DMS53 (cell line): ENCODE measurements around the gene AKAP5.

Source experiments
- DNase-seq: peaks from one replicate; lab custom pipeline; 2025; lab: John Stamatoyannopoulos, UW

The AKAP5 gene

GRCh38 chr14:64461221-64461620 is 4.1 kb upstream of the AKAP5 start:
- no peak for DNase-seq

GRCh38 chr14:64463195-64463594 is 2.1 kb upstream of the AKAP5 start:
- peak; percentile 25 for DNase-seq

DNA sequence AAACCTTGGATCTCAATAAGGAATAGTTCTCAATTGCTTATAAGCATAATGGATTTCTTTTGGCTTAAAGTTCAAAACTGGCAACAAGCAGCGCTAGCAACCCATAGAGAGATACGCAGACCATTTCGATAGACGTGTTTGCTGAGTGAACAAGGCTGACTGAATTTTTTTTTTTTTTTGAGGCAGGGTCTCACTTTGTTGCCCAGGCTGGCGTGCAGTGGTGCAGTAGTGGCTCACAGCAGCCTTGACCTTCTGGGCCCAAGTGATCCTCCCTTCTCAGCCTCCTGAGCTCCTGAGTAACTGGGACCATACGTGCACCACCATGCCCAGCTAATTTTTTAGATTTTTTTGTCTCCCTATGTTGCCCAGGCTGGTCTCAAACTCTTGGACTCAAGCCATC is 1.4 kb upstream of the AKAP5 start:
- no peak for DNase-seq

DNA sequence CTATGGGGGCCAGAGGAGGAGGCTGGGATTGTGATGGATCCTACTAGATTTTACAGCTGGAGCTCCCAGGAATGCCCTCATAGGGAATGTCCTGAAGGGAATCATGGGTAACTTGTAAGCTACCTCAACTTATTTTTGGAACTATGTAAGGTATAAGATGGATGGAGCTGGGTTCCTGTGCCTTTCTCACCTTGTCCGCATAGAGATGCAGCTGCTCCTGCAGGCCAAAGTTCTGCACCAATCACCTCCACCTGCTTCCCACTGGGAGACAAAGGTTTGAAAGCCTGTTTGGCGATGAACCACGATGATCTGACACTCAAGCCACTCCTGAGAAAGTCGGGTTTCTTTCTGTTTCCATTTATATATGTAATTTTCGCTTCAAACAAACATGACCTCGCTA is 648 bp upstream of the AKAP5 start:
- DNase-seq: peak; percentile 49

DNA sequence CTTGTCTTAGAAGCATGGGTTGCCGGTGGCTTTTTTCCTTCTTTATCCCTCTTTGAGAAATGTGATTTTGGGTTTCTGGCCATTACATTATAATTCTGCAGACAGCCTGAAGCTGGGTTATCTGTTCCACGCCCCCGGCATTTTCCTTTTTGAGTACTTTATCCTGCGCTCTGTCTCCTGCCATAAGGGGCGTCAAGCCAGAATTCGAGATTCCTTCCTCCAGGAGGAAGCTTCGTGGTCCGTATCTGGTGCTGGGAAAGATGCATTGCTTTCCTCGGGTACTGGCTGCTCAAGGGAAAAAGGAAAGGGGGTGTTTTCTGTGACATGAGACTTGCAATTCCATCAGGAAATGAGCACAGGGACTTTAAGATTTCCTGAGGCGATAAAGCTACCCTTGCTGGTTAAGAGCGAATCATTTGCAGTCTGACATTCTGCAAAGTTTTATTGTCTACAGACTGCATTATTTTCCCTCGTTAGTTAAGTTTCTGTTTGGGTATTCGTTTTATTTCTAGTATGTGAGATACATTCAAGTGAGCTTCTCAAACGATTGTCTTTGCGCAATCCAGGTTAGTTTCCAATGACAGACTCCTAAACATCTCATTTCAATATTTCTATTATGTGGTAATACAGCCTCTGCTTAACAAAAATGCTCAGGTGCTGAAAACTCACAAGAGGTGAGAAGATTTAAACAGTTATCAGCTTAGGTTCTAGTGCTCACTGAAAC is 694 bp downstream of the AKAP5 start:
- peak; percentile 25 for DNase-seq

DNA sequence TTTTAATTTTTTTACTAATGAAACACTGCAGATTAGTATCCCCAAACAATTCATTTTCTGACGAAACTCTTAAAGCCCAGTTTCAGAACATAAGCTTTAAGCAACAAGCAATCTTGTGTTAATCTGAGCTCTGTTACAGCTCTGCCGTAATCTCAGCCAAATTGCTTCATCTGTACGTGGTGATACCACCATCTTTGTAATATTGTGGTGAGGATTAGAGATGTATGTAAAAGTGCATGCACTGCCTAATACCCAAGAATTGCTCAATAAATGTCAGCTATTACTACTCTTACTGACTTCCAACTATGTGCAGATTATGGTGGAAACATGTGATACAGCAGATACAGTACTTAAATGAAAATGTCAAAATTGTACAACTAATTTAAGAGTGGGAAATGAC is 1.8 kb downstream of the AKAP5 start:
- no peak for DNase-seq

- no peak for DNase-seq
Observed at GRCh38 chr14:64467566-64467965, 2.3 kb downstream of the AKAP5 start.

DNA sequence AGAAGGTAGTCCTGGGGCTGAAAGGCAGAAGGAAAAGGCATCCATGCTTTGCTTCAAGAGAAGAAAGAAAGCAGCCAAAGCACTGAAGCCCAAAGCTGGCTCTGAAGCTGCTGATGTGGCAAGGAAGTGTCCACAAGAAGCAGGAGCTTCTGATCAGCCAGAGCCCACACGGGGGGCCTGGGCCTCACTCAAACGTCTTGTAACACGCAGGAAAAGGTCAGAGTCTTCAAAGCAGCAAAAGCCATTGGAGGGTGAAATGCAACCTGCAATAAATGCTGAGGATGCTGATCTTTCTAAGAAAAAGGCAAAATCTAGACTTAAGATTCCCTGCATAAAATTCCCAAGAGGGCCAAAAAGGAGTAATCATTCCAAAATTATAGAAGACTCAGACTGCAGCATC is 3.2 kb downstream of the AKAP5 start:
- no peak for DNase-seq

DNA sequence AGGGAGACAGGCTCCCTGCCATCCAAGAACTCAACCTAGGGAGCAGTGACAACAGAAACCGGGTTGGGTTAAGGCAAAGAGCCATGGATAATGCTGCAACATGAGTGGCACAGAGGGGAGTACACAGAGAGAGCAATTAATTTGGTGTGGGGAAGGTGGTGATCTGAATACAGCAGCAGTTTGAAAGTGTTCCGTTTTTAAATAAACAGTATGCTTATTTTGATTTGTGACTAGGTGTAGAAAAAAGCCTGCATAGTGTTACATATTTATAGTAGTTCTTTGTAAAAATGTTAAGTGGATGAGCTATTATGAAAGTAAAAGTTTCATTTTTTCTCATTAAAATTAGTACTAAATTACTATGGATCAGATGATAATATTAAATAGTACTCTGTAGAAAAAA is 8.7 kb downstream of the AKAP5 start:
- DNase-seq: no peak

DNA sequence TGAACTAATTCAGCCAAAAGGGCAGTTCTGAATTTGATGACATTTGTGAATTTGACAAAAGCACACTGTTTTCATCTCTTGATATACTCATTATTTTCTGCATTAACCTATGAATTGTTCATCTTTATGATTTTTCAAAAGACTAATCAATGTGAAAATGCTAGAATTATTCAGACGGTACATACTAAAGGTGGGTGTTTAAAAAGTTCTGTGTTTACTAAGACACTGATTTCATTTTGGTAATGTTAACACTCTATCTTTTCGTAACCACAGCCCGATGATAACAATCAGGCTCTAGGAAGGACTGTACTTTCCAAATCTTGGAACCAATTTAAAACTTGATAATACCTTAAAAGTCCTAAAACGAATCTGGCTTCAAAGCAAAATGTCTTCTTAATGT is 9.4 kb downstream of the AKAP5 start:
- no peak for DNase-seq

DNA sequence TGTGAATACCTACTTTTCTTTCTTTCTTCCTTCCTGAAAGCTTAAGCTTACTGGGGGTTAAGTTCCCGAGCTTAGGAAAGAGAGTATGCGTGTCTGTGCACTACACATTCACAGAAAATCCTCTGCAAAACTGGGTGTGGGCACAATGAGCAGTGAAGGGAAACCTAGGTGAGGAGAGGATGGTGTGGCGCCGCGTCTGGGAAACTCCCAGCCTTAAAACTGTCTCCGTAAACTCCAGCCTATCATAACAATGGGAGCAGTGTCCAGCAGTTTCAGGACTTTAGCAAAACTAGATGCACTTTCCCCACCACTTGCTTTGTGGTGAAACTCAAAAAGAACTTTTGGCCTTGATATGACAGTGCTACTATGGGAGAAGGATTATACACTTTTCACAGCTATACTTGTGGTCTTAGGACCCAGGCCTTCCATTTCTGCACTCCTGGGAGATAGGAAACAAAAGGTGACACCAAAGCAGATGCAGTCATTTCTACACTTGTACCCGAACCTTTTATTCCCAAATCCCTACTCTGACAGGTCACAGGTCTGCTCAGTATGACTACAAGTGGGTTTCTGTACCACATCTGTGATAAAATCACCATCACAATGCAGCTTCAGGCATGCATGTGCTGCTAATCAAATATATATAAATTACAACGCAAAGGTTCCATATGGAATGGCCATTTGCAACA is 10.4 kb downstream of the AKAP5 start:
- DNase-seq: no peak

- DNase-seq: no peak
Observed at GRCh38 chr14:64476438-64476837, 11.1 kb downstream of the AKAP5 start.

DNA sequence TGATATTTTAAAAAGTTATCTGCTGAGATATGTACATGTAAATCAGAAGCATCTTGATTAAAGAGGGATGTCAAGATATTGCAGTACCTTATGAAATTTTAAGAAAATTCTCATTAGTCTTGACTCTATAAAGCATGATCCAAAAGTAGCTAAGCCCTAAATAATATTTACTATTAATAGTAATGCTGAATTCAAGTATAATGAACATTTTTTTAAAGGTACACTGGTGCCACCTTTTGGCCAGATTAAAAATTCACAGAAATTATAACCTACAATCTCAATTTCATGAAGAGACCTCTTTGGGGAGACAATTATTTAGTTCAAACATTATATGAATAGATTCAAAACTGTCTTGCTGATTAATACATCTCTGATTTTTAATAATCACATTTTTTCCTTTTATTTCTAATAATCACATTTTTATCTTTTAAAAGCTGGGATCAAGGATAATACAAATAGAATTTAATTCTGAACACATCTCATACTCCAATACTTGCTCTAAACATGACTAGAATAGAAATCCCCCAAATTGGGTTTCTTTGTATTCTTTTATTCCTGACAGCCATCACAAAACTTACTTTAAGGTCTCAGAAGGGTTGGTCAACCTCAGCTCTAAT is 13.4 kb downstream of the AKAP5 start:
- DNase-seq: peak; percentile 39

GRCh38 chr14:64488590-64489099 is 23.3 kb downstream of the AKAP5 start:
- no peak for DNase-seq

DNA sequence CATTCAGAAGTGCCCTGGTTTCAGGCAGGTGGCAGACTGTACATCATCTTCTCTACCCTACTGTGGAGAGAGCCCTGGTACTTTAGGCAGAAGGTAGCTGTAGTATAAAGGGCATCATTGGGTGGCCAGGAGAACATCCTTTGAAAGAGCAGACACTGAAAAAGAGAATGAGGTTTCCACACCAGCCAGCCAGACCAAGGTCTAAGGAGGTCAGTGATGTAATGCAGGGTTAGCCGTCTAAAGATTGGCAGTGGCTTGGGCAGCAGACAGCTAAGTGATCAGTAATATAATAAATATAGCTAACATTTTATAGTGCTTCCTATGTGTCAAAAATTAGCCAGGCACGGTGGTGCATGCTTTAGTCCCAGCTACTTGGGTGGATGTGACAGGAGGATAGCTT is 26.3 kb downstream of the AKAP5 start:
- DNase-seq: no peak

GRCh38 chr14:64493455-64493854 is 28.2 kb downstream of the AKAP5 start:
- no peak for DNase-seq

DNA sequence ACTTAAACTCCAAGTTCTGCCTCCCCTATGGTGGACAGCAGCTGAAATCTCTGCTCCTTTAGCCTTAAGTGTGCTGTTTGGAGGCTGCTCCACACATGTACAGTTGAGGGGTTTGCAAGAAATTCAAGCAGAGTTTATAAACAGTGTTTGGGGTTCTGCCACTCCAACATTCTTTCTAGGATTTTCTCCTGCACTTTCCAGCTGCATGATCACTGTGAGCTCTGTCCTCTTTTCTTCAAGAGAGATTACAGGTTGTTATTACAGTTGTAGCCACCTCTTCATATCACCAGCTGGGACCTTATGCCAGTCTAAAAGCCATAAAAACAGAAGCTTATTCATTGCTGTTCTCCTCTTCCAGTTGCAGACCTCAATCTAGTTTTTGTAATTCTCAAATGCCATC is 30.0 kb downstream of the AKAP5 start:
- DNase-seq: no peak

DNA sequence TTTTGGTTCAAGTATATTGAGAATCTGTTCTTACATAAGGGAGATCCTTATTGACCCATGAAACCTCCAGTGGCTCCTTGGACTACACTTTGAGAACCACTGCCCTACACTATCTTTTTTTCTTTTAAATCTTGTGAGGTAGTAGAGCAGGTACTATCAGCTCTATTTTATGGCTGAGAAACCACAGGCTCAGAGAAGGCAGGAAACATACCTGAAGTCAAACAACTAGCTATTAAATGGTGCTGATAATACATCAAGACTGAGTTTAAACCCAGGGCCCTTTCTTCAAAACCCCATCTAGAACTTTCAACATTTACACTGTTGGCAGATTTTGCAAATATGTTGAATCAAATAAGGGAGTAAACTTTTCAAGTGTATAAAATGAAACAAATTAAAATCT is 31.5 kb downstream of the AKAP5 start:
- DNase-seq: no peak

- no peak for DNase-seq
Observed at GRCh38 chr14:64500088-64500487, 34.8 kb downstream of the AKAP5 start.

DNA sequence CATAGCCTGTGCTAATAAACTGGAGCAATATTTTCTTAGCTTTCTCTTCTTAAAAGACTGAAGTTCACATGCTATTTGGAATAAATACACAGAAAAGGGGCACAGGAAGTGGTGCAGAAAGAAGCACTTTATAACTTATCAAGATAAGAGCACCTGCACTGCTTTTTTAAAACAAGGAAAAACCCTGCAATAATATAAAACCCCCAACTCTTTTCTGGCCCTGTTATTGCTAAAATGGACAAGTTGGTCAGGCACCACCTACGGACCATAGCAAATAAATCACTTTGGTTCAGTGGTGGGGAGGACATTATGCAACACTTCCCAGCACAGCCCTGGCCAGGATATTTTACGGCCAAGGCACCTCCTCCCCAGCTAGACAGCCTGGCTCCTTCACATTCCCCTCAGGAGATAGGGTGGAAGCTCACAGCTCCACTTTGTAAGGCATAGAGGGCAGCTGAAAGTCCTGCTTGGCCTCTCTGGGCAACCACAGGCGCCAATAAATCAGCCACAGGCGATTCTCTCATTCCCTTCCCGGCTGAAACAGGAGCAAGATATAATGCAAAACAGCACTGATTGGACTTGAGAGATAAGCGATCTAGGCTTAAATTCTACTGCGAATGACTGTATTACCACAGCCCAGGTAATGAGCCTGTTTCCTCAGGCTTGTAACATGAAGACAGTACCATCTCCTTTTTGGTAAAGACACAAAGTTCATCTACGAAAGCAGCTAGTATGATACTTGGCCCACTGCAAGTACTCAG is 36.3 kb downstream of the AKAP5 start:
- DNase-seq: no peak

GRCh38 chr14:64502456-64502855 is 37.2 kb downstream of the AKAP5 start:
- DNase-seq: no peak

DNA sequence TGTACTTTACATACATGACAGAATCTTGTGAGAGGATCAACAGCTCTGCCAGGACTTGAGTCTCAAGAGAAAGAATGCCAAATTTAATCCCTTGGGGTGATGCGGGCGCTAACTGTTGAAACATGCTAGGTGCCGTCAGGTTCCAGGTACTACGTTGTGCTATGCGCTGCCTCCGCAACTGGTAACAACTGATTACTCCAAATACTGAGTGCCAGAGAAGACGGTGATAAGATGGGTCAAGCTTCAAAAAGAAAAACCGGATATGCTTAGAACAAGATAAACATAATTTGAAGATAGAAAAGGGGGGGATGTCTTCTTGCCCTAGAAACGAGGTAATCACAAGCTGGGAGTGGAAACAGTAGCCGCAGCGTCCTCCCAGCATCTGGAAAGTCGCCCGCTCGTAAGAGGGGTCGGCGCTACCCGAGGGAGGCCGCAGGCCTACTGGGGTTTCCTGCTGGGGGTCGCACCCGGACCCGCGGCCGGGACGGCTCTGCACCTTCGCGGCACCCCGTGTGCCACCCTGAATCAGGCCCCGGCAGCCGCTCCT is 37.7 kb downstream of the AKAP5 start:
- peak; percentile 52 for DNase-seq
